ENCODE data around the gene PKNOX2.

The PKNOX2 gene

DNA sequence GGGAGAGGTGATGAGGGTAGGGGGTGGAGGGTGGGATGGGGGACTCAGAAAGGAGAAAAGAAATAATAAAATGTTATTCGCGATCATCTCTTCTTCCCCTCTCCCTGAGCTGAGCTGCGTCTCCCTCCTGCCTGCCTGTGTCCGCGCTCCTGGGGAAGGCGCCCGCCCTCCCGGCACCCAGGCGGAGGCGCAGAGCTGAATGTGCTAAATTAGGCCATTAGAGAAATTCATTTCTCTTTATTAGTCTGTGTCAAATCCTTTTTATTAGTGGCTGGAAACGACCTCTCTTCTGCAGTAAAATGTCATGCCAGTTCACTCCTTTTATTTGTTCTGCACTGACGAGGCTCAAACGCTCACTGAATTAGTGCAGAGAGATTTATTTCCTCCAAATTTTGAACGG, 215.4 kb downstream of the PKNOX2 start:
- DNase-seq (ENCODE audit: low read depth in 2 of 2), result no peak

DNA sequence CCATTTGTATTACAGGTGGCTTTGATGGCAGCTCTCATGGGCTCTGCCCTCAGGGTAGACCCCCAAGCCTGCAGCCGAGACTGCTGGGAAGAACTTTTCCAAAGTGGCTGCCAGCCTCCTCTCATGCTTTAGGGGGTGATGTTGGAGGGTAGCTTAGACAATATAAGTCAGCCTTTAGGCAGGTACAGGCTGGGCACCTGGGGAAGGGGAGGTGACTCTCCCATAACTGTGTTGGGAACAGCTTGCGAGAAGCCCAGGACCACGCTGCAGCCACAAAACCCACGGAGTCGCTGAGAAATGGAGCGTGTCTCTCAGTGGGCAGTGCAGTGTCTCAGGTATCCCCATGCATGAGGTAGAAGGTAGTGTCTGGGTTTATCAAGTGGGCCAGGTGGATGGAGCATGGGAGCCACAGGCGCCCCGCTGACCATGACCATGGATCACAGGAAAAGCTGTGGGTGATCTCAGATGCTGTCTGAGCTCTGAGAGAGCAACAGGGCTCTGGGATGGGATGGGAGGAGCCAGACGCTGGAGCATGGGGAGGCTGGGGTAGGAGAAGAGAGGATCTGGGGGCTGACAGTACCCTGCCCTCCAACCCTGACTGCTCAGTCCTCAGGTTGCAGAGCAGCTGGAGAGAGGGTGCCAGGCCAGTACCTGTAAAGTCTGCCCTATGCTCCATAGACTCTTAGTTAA, 216.3 kb downstream of the PKNOX2 start:
- DNase-seq (ENCODE audit: low read depth in 2 of 2), result no peak

DNA sequence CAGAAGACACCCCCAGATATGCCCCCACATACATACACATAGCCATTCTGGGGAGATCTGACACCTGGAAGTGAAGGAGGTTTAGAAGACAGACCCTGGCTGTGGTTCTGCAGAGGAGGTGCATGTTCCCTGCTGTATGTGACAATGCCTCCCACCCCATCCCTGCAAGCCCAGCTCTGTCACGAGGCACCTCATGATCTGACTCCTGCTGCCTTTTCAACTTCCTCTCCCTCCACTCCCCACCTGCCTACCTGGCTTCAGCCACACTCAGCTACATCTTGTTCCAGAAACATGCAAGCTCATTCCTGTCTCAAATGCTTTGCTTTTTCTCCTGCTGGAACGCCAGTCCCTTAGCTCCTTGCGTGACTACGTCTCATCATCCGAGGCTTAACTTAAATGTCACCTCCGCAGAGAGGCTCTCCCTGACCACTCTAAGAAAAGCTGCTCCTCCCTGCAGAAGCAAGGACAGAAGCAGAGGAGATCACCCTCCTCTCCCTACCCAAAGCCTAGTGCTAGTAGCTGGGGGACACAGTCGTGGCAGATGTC, 217.0 kb downstream of the PKNOX2 start:
- DNase-seq (ENCODE audit: low read depth in 2 of 2), result no peak

DNA sequence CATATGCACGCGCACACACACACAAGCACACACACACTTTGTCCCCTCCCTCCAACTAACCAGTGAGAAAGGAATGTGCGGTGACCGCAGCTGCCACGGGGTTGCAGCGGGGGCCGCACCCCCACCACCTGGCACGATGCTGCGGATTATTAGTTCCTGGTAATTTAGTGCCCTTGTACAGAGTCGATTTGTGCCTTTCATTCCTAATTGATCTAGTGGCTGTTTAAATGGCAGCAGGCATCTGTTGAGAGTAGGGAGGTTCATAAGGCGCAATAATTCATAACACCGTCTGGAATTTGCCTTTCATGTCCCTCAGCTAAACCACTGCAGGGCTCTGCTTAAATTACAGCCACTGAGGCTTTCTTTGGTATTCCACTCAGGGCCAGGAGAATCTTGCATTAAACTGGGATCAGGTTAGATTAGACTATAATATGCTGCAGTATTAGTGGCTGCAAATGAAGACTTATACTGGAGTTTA, 217.8 kb downstream of the PKNOX2 start:
- DNase-seq (ENCODE audit: low read depth in 2 of 2), result no peak

DNA sequence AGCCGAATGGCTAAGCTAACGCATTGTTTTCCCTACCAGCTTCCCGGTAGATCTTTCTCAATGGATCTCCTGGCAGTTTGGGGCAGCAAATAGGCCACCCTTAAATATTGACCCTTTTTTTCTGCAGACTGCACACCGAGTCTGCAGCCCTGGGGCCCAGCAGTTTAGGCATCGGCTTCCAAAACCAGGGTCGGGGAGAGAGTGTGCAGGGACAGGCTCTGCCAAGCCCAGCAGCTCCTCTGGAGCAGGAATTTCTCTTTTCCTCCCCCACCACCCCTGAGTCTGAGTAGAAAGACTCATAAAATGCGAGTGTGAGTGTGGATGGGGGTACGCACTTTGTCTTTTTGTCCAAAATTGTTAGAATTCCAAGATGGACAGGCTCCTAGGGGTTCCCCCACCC, 218.3 kb downstream of the PKNOX2 start:
- no peak for DNase-seq (ENCODE audit: low read depth in 2 of 2)

DNA sequence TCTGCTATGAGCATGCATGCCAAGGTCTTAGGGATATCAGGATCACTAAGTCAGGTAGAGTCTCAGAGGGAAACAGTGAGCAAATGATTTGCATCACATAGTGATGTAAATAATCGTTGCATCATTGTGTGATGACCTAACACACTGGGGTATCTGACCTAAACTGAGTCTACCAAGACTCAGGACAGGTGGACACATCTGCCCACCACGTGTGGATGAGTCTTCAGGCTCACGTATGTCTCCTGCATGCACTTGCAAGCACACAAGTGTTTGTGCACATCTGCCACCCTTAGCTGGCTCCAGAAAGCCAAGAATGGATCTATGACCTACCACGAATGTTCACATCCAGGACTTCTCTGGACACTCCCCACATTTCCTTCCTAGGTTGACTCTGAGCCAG, 220.3 kb downstream of the PKNOX2 start:
- no peak for DNase-seq (ENCODE audit: low read depth in 2 of 2)

DNA sequence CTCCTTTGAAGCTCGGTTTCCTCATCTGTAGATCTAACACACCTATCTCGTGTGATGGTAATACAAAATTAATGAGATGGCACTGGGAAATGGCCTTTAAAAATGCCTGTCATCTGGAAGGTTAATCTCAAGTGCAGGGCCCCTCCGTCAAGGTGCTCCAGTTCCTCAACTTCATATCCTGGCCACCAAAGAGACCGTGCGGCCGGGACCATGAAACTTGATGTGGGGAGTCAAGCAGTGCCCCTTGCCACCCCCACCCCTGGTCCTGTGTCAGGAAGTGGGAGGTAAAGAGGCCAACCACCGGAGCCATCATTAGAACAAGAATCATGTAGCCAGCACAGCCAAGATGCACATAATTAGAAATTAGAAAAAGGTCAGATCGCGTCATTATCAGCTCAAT, 223.3 kb downstream of the PKNOX2 start:
- no peak for DNase-seq (ENCODE audit: low read depth in 2 of 2)

DNA sequence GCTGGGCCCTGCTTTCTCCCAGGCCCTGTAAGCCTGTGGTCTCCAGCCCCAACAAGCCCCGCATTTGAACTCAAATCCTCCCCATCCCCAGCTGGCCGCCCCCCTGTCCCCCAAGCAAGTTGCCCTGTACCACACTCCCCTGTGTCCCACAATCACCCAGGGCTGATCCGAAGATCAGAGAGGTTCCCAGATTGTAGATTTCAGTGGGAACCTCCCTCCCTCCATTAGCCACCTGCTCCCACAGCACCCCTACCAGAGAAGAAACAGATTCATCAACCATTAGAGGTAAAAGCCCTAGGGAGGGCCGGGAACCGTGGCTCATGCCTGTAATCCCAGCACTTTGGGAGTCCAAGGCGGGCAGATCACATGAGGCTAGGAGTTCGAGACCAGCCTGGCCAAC, 224.1 kb downstream of the PKNOX2 start:
- no peak for DNase-seq (ENCODE audit: low read depth in 2 of 2)

DNA sequence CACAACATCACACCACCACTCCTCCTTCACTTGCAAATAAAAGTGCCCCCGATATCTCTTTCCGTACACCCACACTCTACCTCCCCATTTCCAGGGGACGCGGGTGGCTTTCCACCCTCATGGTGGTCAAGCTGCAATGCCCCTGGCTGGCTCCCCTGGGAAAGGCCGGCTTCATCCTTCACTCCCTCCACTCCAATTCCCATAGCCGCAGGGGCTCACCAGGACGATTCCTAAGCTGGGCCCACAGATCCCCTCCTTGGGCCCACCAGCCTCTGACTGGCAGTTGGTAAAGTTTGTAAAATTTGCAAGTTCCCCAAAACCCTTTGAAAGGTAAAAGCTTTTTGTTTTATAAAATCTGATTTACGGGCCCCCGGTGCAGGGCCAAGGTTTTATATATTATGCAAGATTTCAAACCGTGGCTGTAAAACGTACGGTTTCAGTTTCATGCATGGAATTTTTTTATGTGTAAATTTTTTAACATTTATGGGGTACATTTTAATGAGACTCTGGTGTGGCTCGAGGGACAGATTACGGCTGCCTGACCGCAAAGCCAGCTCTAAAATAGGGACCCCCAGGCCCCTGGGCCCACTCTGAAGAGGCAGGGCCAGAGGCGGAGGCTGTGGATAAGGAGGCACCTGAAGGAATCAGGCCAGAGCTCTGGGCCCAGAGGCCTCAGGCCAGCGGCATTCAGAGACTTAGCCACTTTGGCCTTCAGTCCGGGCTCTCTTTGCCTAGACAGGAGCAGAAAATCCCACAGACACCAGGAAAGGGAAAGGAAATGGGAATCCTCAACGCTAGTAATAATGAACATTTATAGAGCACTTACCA, 225.0 kb downstream of the PKNOX2 start:
- no peak for DNase-seq (ENCODE audit: low read depth in 2 of 2)

DNA sequence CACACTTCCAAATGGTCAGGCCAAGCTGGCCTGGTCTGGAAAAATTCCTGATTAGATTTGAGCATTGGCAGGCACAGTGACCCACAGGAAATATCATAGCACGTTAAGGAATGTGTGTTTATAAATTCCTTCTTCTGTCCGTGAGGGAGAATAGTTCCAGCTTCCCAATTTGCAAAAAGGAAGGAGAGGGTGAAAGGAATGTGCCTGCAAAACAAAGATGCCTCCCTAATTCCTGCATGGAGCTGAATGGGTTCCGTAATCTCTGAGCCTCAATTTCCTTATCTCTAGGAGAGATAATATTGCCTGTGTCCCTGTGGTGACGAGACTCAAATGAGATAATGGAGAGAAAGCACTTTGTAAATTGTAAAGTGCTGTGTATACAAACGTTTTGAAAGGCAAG, 226.4 kb downstream of the PKNOX2 start:
- DNase-seq (ENCODE audit: low read depth in 2 of 2), result no peak

DNA sequence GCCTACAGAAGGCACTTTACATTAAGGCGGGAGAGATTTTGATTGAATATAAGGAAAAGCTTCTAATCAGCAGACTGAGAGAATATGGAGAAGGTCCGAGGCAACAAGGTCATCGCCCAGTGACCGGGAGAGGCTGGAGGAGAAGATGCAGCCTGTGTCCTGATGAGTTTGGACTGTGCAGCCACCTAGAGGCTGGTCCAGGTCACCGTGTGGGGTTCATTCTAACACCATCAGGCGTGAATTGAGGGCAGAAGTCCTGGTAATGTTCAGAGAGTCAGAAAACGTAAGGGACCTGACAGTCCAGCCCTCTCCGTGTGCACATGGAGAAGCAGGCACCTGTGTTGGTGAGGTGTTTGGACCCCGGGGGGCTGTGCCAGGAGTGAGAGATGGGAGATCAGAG, 228.8 kb downstream of the PKNOX2 start:
- DNase-seq (ENCODE audit: low read depth in 2 of 2), result no peak

DNA sequence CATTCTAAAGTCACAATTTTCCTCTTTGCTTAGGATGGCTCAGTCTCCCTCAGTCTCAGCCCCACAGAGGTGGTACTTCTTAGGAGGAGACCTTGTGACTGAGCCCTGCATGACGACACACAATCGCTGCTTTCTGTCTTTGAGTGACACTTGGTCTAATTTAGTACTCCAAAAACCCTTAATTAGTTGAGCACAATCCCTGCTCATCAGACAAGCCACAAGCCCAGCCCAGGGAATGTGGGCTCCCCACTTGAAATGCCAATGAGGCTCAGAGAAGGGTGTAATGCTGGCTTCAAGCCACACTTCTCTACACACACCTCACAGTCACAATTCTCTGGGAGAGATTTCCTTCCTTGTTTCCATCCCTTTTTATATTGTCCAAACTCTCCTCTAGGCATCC, 229.7 kb downstream of the PKNOX2 start:
- DNase-seq (ENCODE audit: low read depth in 2 of 2), result no peak

DNA sequence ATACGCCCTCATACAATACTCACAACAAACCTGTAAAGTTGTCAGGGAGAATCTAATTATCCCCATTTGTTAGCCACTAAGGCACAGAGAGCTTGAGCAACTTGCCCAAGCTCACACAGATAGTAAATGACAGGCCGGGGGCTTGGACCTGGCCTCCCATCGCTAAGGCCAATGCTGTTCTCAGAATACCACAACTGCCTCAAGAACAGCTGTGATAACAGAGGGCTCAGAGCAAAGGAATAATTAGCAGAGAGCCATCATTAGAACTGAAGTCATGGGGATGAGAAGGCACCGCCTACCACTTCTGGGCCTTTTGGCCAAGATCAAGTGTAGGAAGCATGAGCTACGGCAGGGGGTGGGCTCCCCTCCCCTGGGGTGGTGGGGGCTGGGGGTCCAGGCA, 232.9 kb downstream of the PKNOX2 start:
- no peak for DNase-seq (ENCODE audit: low read depth in 2 of 2)

DNA sequence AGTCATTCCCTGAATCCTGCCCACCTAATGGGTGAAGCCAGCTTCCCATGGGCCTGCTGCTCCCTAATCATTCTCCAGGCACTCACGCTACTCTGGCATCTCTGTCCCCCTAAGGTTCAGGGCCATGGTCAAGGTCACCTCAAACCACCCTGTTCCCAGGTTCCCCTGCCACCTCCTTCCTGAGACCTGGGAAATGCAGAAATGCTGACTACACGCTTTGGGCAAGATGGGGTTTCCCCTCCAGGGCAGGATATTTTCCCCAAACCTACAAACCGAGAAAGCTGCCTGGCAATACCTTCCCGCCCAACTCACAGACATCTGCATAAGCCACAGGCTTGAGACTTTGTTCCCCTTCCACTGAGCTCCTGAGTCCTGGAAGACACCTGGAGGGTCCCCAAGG, 233.9 kb downstream of the PKNOX2 start:
- DNase-seq (ENCODE audit: low read depth in 2 of 2), result no peak

DNA sequence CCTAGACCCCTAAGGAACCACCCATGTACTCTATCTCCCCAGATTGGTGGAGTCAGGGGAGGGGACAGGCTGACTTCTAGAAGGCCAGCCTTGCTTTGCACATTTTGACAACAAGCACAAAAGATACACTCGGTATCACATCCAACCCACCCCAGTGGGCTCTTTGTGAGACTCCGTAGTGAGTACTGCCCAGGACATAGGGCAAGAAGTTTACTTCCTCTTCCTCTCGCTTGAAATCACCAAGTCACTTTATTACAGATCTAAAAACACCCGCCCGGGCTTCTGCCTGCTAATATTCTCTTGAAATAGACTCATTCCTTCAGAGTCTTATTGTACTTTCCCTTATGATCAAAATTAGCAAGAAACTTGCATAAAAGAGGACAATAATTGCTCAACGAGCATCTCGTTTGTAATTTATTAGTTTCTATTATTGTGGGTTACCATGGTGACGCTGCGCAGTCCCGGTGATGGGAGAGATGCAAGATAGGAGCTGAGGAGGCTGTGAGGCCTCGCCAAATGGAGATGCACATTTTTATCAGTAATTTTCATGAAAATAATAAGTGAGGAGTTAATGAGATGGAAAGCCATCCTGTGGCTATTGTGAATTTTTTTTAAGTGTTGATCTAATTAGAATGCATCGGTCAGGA, 234.6 kb downstream of the PKNOX2 start:
- DNase-seq (ENCODE audit: low read depth in 2 of 2), result no peak

DNA sequence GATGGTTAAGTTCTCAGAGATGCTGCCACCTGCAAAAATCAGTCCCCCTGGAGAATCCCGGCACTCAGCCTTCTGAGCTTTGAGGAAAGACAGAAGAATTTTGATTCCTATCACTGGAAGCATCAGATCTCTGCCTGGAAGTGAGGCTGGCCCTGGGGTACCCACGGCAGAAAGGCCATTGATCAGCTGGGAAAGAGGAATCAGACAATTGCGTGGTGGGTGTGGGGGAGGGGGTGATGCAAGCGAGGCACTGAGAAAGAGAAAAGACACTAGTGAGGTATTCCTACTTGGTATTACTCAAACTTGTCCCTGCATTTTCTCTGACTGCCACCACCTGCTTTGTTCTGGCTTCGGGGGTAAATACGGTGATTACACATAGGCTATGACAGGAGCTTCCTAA, 235.4 kb downstream of the PKNOX2 start:
- no peak for DNase-seq (ENCODE audit: low read depth in 2 of 2)

DNA sequence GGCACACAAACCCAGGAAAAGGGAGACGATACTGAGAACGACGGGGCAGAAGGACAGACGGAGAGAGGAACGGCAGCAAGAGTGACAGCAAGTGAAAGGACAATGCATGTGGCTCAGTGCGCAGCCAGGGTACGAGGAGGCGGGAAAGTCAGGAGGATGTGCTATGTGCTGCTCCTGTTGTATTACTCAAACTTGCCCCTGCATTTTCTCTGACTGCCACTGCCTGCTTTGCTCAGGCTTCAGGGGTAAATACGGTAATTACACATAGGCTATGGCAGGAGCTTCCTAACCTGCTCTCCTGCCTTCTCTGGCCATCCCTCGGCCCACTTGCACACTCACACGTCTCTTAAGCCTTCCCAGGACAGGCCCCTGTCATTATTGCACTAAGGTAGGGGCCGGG, 236.7 kb downstream of the PKNOX2 start:
- DNase-seq (ENCODE audit: low read depth in 2 of 2), result no peak

DNA sequence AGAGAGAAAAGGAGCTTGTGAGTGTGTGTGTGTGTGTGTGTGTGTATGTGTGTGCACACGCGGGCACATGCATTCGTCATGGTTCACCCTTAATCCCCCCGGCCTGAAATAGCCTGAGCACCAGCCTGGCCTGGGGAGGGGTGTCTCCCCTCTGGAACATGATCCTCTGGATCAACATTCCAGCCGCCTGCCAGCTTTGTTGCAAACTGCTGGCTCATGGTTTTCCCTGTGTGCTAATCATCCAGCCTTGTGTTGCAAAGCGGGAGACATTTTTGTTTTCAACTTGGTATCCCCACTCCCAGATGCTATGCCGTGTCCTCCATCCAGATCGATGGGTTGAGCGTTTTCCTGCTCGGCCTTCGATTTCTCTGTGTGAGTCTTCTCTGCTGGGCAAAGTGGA, 237.2 kb downstream of the PKNOX2 start:
- DNase-seq (ENCODE audit: low read depth in 2 of 2), result no peak

DNA sequence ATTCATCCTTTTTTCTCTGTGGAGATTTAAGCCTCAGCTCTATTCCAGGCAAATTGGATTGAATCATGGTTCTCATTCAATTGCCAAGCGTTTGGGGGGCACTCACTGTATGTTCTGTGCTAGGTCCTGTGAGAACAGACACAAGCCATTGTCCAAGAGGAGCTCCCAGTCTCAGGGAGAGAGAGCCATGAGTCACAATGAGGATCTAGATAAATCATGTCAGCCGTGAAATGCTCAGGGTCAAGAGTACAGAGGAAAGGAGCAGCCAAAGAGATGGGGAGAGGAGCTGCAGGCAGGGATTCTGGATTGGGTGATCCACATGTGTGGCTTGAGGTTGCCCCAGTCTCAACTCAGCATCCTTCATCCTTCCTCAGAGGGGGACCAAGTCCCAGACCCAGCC, 237.9 kb downstream of the PKNOX2 start:
- DNase-seq (ENCODE audit: low read depth in 2 of 2), result no peak

DNA sequence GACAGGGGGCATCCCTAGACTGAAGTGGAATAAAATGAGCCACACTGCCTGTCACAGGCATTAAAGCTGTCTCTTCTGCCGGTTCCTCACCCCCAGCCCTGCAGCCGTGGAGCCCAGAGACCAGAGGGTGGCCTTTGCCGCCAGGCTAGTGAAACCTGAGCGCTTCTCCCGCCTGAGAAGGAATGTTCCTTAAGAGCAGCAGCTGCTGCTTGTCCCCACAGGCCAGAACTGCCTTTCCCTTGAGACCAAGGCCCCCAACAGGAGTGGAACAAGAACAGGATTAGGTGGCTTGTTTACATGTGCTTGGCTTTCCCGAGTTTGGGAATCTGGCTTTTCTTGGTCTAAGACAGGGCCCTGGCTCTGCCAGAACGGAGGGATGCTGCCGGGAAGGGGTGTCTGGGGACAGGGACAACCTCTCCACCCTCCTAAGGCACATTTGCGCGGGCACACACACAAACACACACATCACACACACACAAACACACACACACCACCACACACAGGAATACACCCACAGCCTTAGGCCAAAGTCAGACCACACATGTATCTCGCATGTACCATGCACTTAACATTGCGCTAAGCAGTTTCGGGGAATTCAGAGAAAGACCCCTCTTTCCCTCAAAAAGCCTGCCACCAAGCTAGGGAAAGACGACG, 239.7 kb downstream of the PKNOX2 start:
- no peak for DNase-seq (ENCODE audit: low read depth in 2 of 2)

DNA sequence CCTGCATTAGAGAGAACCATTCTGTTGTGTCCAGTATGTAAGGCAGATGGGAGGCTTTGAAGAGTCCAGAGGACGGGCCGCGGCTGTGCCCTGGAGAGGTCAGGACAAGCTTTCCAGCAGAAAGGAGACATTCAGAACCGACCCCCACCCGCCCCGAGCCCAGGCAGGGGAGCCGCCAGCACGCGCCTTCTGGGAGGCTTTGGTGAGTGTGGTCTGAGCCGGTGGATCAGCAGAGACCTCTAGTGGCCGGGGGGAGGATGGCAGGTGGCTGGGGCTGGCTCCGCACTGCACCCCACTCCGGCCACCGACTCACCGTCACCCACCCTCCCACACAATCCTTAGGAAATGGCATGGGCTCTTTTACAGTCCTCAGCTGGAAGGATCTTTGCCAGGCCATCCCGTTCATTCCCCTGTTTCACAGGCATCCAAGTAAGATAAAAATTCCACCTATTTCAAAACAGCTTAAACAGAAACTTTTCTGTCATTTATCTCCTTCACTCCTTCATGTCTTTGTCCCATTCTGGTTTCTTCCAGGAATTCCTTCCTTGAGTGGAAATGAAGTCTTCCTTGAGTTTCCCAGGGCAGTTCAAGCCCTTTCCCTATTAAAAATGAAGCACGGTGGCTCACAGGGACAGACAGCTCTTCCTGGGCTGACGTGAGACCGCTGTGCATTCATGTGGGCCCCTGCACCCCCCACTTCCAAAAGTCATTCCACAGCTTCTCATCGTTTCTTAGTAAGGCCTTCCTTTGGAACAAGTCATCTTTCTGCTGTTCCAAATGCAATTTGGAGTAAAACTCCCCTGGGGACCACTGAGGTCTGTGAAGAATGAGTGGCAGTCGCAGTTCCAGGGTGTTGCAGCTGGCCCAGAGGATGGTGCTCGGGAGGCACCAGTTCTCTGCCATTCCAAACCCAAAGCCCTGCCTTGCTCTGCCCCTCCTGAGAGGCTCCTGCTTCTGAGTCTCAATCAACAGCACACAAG, 240.6 kb downstream of the PKNOX2 start:
- peak; percentile 59 to 65 for DNase-seq (ENCODE audit: low read depth in 2 of 2)

Measured in stimulated activated CD8-positive, alpha-beta memory T cell treated with anti-CD3 and anti-CD28 coated beads, Interleukin-2, amount 100 ng/mL, for 48 hours (primary cell).